ENCODE results near the gene FAM89A.
"Not testable (repeated sequence)": the region's sequence is repeated elsewhere in the genome, so short reads cannot be mapped to it uniquely, and the experiment has no call there.

FAM89A gene

DNA sequence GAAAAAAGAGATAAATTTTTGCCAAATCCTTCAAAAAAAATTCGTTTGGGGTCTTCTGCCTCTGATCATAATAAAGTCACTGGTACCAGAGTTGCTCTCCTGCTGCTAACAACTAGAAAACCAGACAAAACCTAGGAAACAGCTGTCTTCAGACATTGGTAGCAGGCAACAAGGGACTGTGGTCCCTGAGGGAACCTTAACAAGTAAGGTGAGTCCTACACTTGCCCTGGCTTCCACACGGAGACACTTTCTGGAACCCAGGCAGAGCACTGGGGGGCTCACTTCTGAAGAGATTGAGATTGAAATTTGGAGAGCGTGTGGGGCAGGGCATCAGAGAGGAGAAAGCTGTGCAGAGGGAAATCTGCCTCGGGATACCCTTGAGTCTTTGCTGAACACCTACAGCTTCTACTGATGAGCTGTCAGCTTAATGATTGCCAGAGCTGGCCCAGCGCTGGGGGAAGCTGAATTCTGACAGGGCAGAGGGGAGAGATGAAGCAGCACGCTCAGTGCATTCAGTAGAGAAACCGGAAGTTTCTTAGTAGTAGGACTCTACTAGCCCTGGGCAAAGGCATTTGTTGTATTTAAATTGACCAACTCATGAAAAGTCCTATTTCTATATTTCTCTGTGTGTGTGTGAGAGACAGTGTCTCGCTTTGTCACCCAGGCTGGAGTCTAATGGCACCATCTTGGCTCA, 18.5 kb upstream of the FAM89A start:
- H3K36me3 ChIP-seq (ENCODE audit: control insufficient read depth, insufficient read depth, low read length): no peaks in the 10 kb centered on the region
- DNase-seq: no peak
- no peaks in the 10 kb centered on the region for H3K27me3 ChIP-seq (replicated peaks; ENCODE audit: control insufficient read depth, insufficient read depth, low read length, poor library complexity, severe bottlenecking)
- no peak overlapping the region for H3K4me3 ChIP-seq (ENCODE audit: insufficient read depth, low read depth, low read length, poor library complexity, severe bottlenecking)
- H3K9me3 ChIP-seq (ENCODE audit: control insufficient read depth, low read length): no peaks in the 10 kb centered on the region
- no peaks in the 10 kb centered on the region for H3K4me1 ChIP-seq (ENCODE audit: control insufficient read depth, insufficient read depth, low read length, poor library complexity, severe bottlenecking)
- H3K27ac ChIP-seq (ENCODE audit: insufficient read depth, low read length, poor library complexity, severe bottlenecking): no peak overlapping the region

DNA sequence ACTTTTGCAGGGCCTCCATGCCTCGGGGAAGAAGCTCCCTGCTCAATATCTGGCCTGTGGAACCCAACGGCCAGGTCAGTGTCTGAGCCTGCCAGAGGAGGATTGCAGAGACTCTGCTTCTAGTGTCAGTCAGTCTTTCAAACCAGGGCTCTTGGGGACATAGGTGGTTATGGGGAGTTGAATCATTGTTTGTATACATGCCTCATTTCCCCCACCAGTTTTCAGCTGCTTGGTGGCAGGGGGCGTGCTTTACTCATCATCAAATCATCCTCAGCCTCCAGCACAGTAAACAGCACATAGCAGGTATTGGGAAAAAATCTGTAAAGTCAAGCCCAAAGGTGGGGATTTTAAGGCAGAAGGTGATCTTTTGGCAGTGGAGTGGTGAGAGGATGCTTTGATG, 17.4 kb upstream of the FAM89A start:
- no peaks in the 10 kb centered on the region for H3K9me3 ChIP-seq (ENCODE audit: control insufficient read depth, low read length)
- no peaks in the 10 kb centered on the region for H3K4me1 ChIP-seq (ENCODE audit: control insufficient read depth, insufficient read depth, low read length, poor library complexity, severe bottlenecking)
- no peak overlapping the region for H3K27ac ChIP-seq (ENCODE audit: insufficient read depth, low read length, poor library complexity, severe bottlenecking)

DNA sequence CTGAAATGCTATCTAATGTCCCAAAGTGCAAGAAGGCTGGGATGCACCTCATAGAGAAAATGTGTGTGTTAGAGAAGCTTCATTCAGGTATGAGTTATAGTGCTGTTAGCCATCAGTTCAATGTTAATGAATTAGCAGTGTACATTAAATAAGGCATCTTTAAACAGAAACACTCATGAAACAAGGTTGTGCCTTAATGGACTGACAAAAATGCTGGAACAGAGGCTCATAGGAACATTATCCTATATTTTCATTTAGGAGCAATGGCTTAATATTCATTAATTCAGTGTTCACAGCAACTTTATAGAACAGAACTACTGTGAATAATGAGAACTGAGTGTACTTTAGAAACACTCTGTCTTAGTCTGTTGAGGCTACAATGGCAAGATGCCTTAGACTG, 15.2 kb upstream of the FAM89A start:
- DNase-seq: no peak
- no peak overlapping the region for H3K4me3 ChIP-seq (ENCODE audit: insufficient read depth, low read depth, low read length, poor library complexity, severe bottlenecking)
- H3K36me3 ChIP-seq (ENCODE audit: control insufficient read depth, insufficient read depth, low read length): no peaks in the 10 kb centered on the region
- H3K9me3 ChIP-seq (ENCODE audit: control insufficient read depth, low read length): no peaks in the 10 kb centered on the region
- no peak overlapping the region for H3K27ac ChIP-seq (ENCODE audit: insufficient read depth, low read length, poor library complexity, severe bottlenecking)
- no peaks in the 10 kb centered on the region for H3K27me3 ChIP-seq (replicated peaks; ENCODE audit: control insufficient read depth, insufficient read depth, low read length, poor library complexity, severe bottlenecking)
- no peaks in the 10 kb centered on the region for H3K4me1 ChIP-seq (ENCODE audit: control insufficient read depth, insufficient read depth, low read length, poor library complexity, severe bottlenecking)

More for the DNA sequence above, 17.4 kb upstream of the FAM89A start:
- no peak for DNase-seq
- H3K4me3 ChIP-seq (ENCODE audit: insufficient read depth, low read depth, low read length, poor library complexity, severe bottlenecking): no peak overlapping the region
- H3K36me3 ChIP-seq (ENCODE audit: control insufficient read depth, insufficient read depth, low read length): no peaks in the 10 kb centered on the region
- no peaks in the 10 kb centered on the region for H3K27me3 ChIP-seq (replicated peaks; ENCODE audit: control insufficient read depth, insufficient read depth, low read length, poor library complexity, severe bottlenecking)

DNA sequence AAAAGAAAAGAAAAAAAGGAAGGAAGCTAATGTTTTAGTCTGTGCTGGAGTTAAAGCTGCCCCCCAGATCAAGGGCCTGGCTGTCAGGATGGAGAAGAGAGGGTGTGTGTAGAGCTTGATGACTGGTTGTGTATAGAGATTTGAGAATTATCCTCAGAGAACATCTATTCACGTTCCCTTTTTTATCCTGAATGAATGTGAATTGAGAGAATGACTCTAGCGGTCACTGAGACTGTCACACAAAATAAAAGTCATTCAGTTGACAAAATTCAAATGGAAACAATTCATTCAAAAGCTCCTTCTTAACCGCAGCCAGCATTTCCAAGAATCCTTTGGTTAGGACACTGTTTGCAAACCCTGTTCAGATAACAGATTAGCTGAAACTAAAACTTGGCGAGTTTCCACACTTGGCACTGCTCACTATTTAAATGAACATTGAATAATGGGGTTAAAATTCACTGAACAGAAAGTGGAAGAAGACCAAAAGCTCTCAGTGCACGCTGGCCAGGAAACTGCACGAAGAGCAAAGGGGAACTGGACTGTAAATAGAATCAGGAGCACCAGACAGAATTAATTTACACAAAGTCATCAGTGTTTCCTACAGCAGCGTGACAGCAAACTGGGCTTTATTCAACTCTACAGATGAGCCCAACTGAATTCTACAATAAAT, 13.6 kb upstream of the FAM89A start:
- Histone ChIP-seq H3K36me3 (ENCODE audit: control insufficient read depth, insufficient read depth, low read length) (no peaks in the 10 kb centered on the region), H3K27me3 (replicated peaks; ENCODE audit: control insufficient read depth, insufficient read depth, low read length, poor library complexity, severe bottlenecking) (no peaks in the 10 kb centered on the region), H3K27ac (ENCODE audit: insufficient read depth, low read length, poor library complexity, severe bottlenecking) (no peak overlapping the region), H3K4me3 (ENCODE audit: insufficient read depth, low read depth, low read length, poor library complexity, severe bottlenecking) (no peak overlapping the region), H3K4me1 (ENCODE audit: control insufficient read depth, insufficient read depth, low read length, poor library complexity, severe bottlenecking) (no peaks in the 10 kb centered on the region), H3K9me3 (ENCODE audit: control insufficient read depth, low read length) (no peaks in the 10 kb centered on the region)
- DNase-seq: no peak

DNA sequence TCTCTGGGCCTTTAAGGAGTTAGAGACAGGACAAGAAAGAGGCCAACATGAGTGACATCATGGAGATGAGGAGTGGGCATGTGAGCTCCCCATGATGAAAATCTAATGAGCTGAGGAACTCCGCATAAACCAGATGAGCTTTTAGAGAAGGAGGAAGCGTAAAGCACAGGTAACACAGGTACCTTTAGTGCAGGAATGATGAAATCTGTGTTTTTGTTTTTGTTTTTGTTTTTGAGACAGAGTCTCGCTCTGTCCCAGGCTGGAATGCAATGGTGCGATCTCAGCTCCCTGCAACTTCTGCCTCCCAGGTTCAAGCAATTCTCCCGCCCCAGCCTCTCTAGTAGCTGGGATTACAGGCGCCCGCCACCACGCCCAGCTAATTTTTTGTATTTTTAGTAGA, 12.7 kb upstream of the FAM89A start:
- Histone ChIP-seq H3K36me3 (ENCODE audit: control insufficient read depth, insufficient read depth, low read length) (no peaks in the 10 kb centered on the region), H3K4me1 (ENCODE audit: control insufficient read depth, insufficient read depth, low read length, poor library complexity, severe bottlenecking) (no peaks in the 10 kb centered on the region), H3K27ac (ENCODE audit: insufficient read depth, low read length, poor library complexity, severe bottlenecking) (no peak overlapping the region), H3K4me3 (ENCODE audit: insufficient read depth, low read depth, low read length, poor library complexity, severe bottlenecking) (no peak overlapping the region), H3K9me3 (ENCODE audit: control insufficient read depth, low read length) (no peaks in the 10 kb centered on the region), H3K27me3 (replicated peaks; ENCODE audit: control insufficient read depth, insufficient read depth, low read length, poor library complexity, severe bottlenecking) (no peaks in the 10 kb centered on the region)
- no peak for DNase-seq

DNA sequence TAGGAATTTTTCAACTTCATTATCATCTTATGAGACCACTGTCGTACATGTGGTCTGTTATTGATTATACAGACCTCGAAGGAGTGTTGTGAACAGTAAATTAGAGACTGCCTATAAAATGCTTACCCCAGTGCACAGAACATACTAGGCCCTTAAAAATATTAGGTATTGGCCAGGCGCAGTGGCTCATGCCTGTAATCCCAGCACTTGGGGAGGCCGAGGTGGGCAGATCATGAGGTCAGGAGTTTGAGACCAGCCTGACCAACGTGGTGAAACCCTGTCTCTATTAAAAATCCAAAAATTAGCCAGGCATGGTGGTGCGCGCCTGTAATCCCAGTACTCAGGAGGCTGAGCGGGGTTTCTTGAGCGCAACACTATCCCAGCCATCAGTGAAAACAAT, 10.9 kb upstream of the FAM89A start:
- not testable (repeated sequence) for H3K4me1 ChIP-seq (ENCODE audit: control insufficient read depth, insufficient read depth, low read length, poor library complexity, severe bottlenecking); H3K36me3 ChIP-seq (ENCODE audit: control insufficient read depth, insufficient read depth, low read length); H3K9me3 ChIP-seq (ENCODE audit: control insufficient read depth, low read length); DNase-seq; H3K27me3 ChIP-seq (replicated peaks; ENCODE audit: control insufficient read depth, insufficient read depth, low read length, poor library complexity, severe bottlenecking); H3K27ac ChIP-seq (ENCODE audit: insufficient read depth, low read length, poor library complexity, severe bottlenecking); H3K4me3 ChIP-seq (ENCODE audit: insufficient read depth, low read depth, low read length, poor library complexity, severe bottlenecking)

DNA sequence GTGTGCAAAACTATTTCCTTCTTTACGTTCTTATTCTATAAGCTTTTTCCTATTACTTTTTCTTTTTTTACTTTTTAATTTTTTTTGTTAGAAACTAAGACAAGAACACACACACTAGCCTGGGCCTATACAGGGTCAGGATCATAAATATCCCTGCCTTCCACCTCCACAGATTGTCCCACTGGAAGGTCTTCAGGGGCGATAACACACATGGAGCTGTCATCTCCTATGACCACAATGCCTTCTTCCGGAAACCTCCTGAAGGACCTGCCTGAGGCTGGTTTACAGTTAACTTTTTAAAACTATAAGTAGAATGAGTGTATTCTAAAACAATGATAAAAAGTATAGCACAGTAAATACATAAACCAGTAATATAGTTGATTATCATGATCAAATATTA, 10.3 kb upstream of the FAM89A start:
- Histone ChIP-seq H3K27ac (ENCODE audit: insufficient read depth, low read length, poor library complexity, severe bottlenecking) (no peak overlapping the region), H3K4me1 (ENCODE audit: control insufficient read depth, insufficient read depth, low read length, poor library complexity, severe bottlenecking) (no peaks in the 10 kb centered on the region), H3K36me3 (ENCODE audit: control insufficient read depth, insufficient read depth, low read length) (no peaks in the 10 kb centered on the region), H3K27me3 (replicated peaks; ENCODE audit: control insufficient read depth, insufficient read depth, low read length, poor library complexity, severe bottlenecking) (no peaks in the 10 kb centered on the region), H3K9me3 (ENCODE audit: control insufficient read depth, low read length) (no peaks in the 10 kb centered on the region), H3K4me3 (ENCODE audit: insufficient read depth, low read depth, low read length, poor library complexity, severe bottlenecking) (no peak overlapping the region)
- no peak for DNase-seq

DNA sequence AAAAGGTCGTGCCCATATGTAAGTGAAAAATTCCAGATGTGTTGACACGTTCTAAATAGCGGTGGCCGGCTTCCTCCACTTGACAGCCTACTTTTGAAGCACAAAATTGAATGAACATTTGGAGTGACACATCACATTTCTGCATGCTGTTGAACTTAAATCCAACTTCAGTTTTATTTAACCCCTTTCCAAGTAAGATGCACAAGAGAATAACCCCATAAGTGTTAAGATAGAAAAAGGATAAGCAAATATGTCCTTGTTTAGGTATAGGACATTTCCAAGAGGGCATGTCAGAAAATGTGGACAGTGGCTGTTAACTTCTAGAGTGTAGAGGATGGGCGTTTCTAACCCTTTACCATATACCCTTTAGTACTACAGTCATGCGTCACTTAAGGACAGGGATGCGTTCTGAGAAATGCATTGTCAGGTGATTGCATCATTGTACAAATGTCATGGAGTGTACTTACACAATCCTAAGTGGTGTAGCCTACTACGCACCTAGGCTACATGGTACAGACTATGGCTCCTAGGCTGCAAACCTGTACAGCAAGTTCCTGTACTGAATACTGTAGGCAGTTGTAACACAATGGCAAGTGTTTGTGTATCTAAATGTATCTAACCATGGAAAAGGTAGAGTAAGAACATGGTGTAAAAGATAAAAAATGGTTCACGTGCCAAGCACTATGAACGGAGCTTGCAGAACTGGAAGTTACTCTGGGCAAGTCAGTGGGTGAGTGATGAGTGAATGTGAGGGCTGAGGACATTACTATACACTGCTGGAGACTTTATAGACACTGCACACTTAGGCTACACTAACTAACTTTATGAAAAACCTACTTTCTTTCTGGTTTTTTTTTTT, 9.3 kb upstream of the FAM89A start:
- no peak overlapping the region for H3K4me3 ChIP-seq (ENCODE audit: insufficient read depth, low read depth, low read length, poor library complexity, severe bottlenecking)
- H3K27me3 ChIP-seq (replicated peaks; ENCODE audit: control insufficient read depth, insufficient read depth, low read length, poor library complexity, severe bottlenecking): no peaks in the 10 kb centered on the region

DNA sequence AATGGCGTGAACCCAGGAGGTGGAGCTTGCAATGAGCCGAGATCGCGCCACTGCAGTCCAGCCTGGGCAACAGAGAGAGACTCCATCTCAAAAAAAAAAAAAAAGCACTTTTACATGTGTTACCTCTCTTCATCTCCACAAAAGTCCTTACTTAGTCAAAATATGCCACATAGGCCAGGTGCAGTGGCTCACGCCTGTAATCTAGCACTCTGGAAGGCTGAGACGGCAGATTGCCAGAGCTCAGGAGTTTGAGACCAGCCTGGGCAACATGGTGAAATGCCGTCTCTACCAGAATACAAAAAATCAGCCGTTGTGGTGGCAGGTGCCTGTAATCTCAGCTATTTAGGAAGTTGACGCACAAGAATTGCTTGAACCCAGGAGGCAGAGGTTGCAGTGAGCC, 8.4 kb upstream of the FAM89A start:
- DNase-seq; H3K4me1 ChIP-seq (ENCODE audit: control insufficient read depth, insufficient read depth, low read length, poor library complexity, severe bottlenecking); H3K27me3 ChIP-seq (replicated peaks; ENCODE audit: control insufficient read depth, insufficient read depth, low read length, poor library complexity, severe bottlenecking): not testable (repeated sequence)

More for the DNA sequence above, 9.3 kb upstream of the FAM89A start:
- no peaks in the 10 kb centered on the region for H3K4me1 ChIP-seq (ENCODE audit: control insufficient read depth, insufficient read depth, low read length, poor library complexity, severe bottlenecking)
- no peaks in the 10 kb centered on the region for H3K9me3 ChIP-seq (ENCODE audit: control insufficient read depth, low read length)
- no peak overlapping the region for H3K27ac ChIP-seq (ENCODE audit: insufficient read depth, low read length, poor library complexity, severe bottlenecking)
- DNase-seq: no peak
- H3K36me3 ChIP-seq (ENCODE audit: control insufficient read depth, insufficient read depth, low read length): no peaks in the 10 kb centered on the region

DNA sequence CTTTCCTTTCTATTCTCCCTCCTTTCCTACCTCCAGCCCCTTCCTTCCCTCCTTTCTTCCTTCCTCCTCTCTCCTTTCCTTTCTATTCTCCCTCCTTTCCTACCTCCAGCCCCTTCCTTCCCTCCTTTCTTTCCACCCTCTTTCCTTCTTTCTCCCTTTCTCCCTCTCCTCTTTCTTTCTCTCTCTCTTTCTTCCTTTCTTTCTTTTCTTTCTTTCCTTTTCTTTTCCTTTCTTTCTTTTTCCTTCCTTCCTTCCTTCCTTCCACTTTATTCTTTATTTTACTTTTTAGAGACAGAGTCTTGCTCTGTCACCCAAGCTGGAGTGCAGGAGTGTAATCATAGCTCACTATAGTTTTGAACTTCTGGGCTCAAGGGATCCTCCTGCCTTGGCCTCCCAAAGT, 7.5 kb upstream of the FAM89A start:
- not testable (repeated sequence) for H3K4me1 ChIP-seq (ENCODE audit: control insufficient read depth, insufficient read depth, low read length, poor library complexity, severe bottlenecking); DNase-seq; H3K4me3 ChIP-seq (ENCODE audit: insufficient read depth, low read depth, low read length, poor library complexity, severe bottlenecking); H3K36me3 ChIP-seq (ENCODE audit: control insufficient read depth, insufficient read depth, low read length); H3K27ac ChIP-seq (ENCODE audit: insufficient read depth, low read length, poor library complexity, severe bottlenecking); H3K27me3 ChIP-seq (replicated peaks; ENCODE audit: control insufficient read depth, insufficient read depth, low read length, poor library complexity, severe bottlenecking); H3K9me3 ChIP-seq (ENCODE audit: control insufficient read depth, low read length)

More for the DNA sequence above, 8.4 kb upstream of the FAM89A start:
- H3K4me3 ChIP-seq (ENCODE audit: insufficient read depth, low read depth, low read length, poor library complexity, severe bottlenecking); H3K27ac ChIP-seq (ENCODE audit: insufficient read depth, low read length, poor library complexity, severe bottlenecking); H3K36me3 ChIP-seq (ENCODE audit: control insufficient read depth, insufficient read depth, low read length); H3K9me3 ChIP-seq (ENCODE audit: control insufficient read depth, low read length): not testable (repeated sequence)
